Measurements from ENCODE around the gene POPDC3.

Gene POPDC3

GRCh38 chr6:105137388-105137787 lies 42.4 kb downstream of the POPDC3 start:
- peak in 1 of 2 experiments; percentile 16 for DNase-seq

- DNase-seq: peak in 1 of 2 experiments; percentile 66
Observed at GRCh38 chr6:105136431-105137350, 43.1 kb downstream of the POPDC3 start.

GRCh38 chr6:105135907-105136430 lies 43.8 kb downstream of the POPDC3 start:
- no peak for DNase-seq

- peak in 1 of 2 experiments; percentile 4 for DNase-seq
Observed at GRCh38 chr6:105135056-105135455, 44.8 kb downstream of the POPDC3 start.

GRCh38 chr6:105122717-105123116 lies 57.1 kb downstream of the POPDC3 start:
- no peak for DNase-seq

- DNase-seq: no peak
Observed at GRCh38 chr6:105121981-105122380, 57.8 kb downstream of the POPDC3 start.

GRCh38 chr6:105120570-105120969 lies 59.2 kb downstream of the POPDC3 start:
- DNase-seq: no peak

GRCh38 chr6:105116150-105116549 lies 63.7 kb downstream of the POPDC3 start:
- DNase-seq: no peak

- no peak for DNase-seq
Observed at GRCh38 chr6:105113422-105113821, 66.4 kb downstream of the POPDC3 start.

- no peak for DNase-seq
Observed at GRCh38 chr6:105112577-105112976, 67.2 kb downstream of the POPDC3 start.

- no peak for DNase-seq
Observed at GRCh38 chr6:105111871-105112270, 67.9 kb downstream of the POPDC3 start.

- DNase-seq: no peak
Observed at GRCh38 chr6:105111105-105111504, 68.7 kb downstream of the POPDC3 start.

- no peak for DNase-seq
Observed at GRCh38 chr6:105109955-105110895, 69.6 kb downstream of the POPDC3 start.

GRCh38 chr6:105108631-105109262 lies 71.1 kb downstream of the POPDC3 start:
- no peak for DNase-seq

Measured in NCI-H446 (cell line).